HEK293 (cell line): Measurements from ENCODE around the gene DLG2.

ENCODE experiments used
- ZNF2 ChIP-seq: fragments of 450-650 bp; formaldehyde crosslinking; IDR thresholded peaks from 2 replicates; pipeline ENCODE4 v1.5.1; 2016; ENCODE audit warnings: missing biosample characterization, missing genetic modification characterization
- ZNF274 ChIP-seq, 2 experiments: fragments of 200-500 bp in 1 of 2; fragments of 450-650 bp in 1 of 2; sonication (Bioruptor generic) in 1 of 2; formaldehyde crosslinking in 1 of 2; IDR thresholded peaks; 2 replicates each; pipeline versions ENCODE4 v1.5.1 to v1.6.1; 2014 to 2016; ENCODE audit warnings: borderline replicate concordance in 1 of 2, inconsistent platforms in 1 of 2, low read length in 1 of 2, missing biosample characterization in 1 of 2, missing genetic modification characterization in 1 of 2
- ZNF558 ChIP-seq: fragments of 450-650 bp; formaldehyde crosslinking; IDR thresholded peaks from 2 replicates; pipeline ENCODE4 v1.5.1; 2016; ENCODE audit warnings: missing biosample characterization, missing genetic modification characterization
- TF ChIP-seq, protein P1 (sequence below): fragments of 450-650 bp; formaldehyde crosslinking; IDR thresholded peaks from 2 replicates; pipeline ENCODE4 v1.5.1; 2016; ENCODE audit warnings: missing biosample characterization, missing genetic modification characterization

DNA sequence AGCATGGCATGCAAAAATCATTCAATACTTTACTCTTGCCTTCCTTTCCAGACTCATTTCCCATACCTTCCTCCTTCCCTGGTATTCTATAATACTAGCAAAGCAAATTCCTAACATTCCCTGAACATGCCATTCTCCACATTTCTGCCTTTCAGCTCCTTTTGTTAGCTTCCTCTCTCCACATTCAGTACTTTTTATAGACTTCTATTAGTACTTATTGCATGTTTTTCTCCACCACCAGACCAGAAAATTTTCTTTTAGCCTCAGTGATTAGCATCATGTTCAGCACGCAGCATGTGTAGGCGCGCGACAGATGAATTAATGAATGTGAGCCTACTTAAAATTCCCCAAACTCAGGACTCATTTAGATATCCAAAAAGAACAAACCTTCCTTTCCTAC, 935.3 kb downstream of the DLG2 start:
- TF ChIP-seq, protein P1, sequence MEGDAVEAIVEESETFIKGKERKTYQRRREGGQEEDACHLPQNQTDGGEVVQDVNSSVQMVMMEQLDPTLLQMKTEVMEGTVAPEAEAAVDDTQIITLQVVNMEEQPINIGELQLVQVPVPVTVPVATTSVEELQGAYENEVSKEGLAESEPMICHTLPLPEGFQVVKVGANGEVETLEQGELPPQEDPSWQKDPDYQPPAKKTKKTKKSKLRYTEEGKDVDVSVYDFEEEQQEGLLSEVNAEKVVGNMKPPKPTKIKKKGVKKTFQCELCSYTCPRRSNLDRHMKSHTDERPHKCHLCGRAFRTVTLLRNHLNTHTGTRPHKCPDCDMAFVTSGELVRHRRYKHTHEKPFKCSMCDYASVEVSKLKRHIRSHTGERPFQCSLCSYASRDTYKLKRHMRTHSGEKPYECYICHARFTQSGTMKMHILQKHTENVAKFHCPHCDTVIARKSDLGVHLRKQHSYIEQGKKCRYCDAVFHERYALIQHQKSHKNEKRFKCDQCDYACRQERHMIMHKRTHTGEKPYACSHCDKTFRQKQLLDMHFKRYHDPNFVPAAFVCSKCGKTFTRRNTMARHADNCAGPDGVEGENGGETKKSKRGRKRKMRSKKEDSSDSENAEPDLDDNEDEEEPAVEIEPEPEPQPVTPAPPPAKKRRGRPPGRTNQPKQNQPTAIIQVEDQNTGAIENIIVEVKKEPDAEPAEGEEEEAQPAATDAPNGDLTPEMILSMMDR (tag by site-specific recombination): no peak
- TF ChIP-seq ZNF2 (no peak), ZNF558 (tag by site-specific recombination) (no peak), ZNF274 (IDR thresholded peaks at IDR 0.05; ENCODE audit: low read length) (no peak), ZNF274 (tag by site-specific recombination; IDR thresholded peaks at IDR 0.05; ENCODE audit: borderline replicate concordance) (no peak)
